Ishikawa (cell line): Measurements from ENCODE around the gene PELI2.

Experiments
- CEBPB ChIP-seq: IDR thresholded peaks from 2 replicates; pipeline ENCODE4 v1.6.1; 2012
- CREB1 ChIP-seq: IDR thresholded peaks from 2 replicates; pipeline ENCODE4 v1.6.1; 2012; ENCODE audit warnings: low read depth
- EGR1 ChIP-seq: IDR thresholded peaks from 2 replicates; pipeline ENCODE4 v1.6.1; 2012
- EP300 ChIP-seq: IDR thresholded peaks from 2 replicates; pipeline ENCODE4 v1.6.1; 2012; ENCODE audit warnings: borderline replicate concordance
- FOXM1 ChIP-seq: IDR thresholded peaks from 2 replicates; pipeline ENCODE4 v1.6.1; 2012; ENCODE audit warnings: low read depth, borderline replicate concordance
- MAX ChIP-seq: IDR thresholded peaks from 2 replicates; pipeline ENCODE4 v1.6.1; 2012
- NFIC ChIP-seq: IDR thresholded peaks from 2 replicates; pipeline ENCODE4 v1.6.1; 2012
- RAD21 ChIP-seq: IDR thresholded peaks from 2 replicates; pipeline ENCODE4 v1.6.1; 2012; ENCODE audit warnings: low read depth
- REST ChIP-seq: IDR thresholded peaks from 2 replicates; pipeline ENCODE4 v1.6.1; 2012; ENCODE audit warnings: low read depth, mild to moderate bottlenecking
- TAF1 ChIP-seq: IDR thresholded peaks from 2 replicates; pipeline ENCODE4 v1.6.1; 2012; ENCODE audit warnings: low read depth, mild to moderate bottlenecking
- TCF12 ChIP-seq: IDR thresholded peaks from 2 replicates; pipeline ENCODE4 v1.6.1; 2012; ENCODE audit warnings: low read depth
- TEAD4 ChIP-seq: IDR thresholded peaks from 2 replicates; pipeline ENCODE4 v1.6.1; 2012
- USF1 ChIP-seq: IDR thresholded peaks from 2 replicates; pipeline ENCODE4 v1.6.1; 2012
- YY1 ChIP-seq: IDR thresholded peaks from 2 replicates; pipeline ENCODE4 v1.6.1; 2012; ENCODE audit warnings: low read depth
- ZBTB7A ChIP-seq: IDR thresholded peaks from 2 replicates; pipeline ENCODE4 v1.6.1; 2012; ENCODE audit warnings: low read depth

The PELI2 gene

GRCh38 chr14:56299306-56299984, 181.2 kb downstream of the PELI2 start:
- TF ChIP-seq TEAD4 (no peak), TAF1 (no peak), CREB1 (no peak), YY1 (no peak), CEBPB (no peak), TCF12 (no peak), FOXM1 (no peak), ZBTB7A (no peak), NFIC (no peak), MAX (no peak), REST (no peak), USF1 (no peak), EP300 (no peak), RAD21 (no peak), EGR1 (no peak)

GRCh38 chr14:56300495-56300894, 182.3 kb downstream of the PELI2 start:
- TF ChIP-seq MAX (no peak), CREB1 (no peak), EP300 (no peak), FOXM1 (no peak), TAF1 (no peak), RAD21 (no peak), CEBPB (no peak), TCF12 (no peak)

GRCh38 chr14:56304456-56304855, 186.2 kb downstream of the PELI2 start:
- no peak for TF ChIP-seq CEBPB
- no peak for TF ChIP-seq EP300

GRCh38 chr14:56309198-56309597, 191.0 kb downstream of the PELI2 start:
- TF ChIP-seq REST = no peak
- no peak for TF ChIP-seq NFIC
- no peak for TF ChIP-seq YY1
- no peak for TF ChIP-seq CEBPB
- TF ChIP-seq TAF1 = no peak
- no peak for TF ChIP-seq EP300
- TF ChIP-seq CREB1 = no peak
- no peak for TF ChIP-seq EGR1
- TF ChIP-seq FOXM1 = no peak
- no peak for TF ChIP-seq TEAD4
- no peak for TF ChIP-seq TCF12
- no peak for TF ChIP-seq ZBTB7A
- no peak for TF ChIP-seq RAD21
- no peak for TF ChIP-seq MAX
- no peak for TF ChIP-seq USF1

- TF ChIP-seq TEAD4 (no peak), USF1 (no peak), RAD21 (no peak), NFIC (no peak), CREB1 (no peak), MAX (no peak), CEBPB (no peak), TCF12 (no peak), YY1 (no peak), REST (no peak), TAF1 (no peak), FOXM1 (no peak)
These were observed 192.4 kb downstream of the PELI2 start for GRCh38 chr14:56310643-56311042.
